HG03521 (cell line): ENCODE results near the gene STXBP5L.
A peak's percentile ranks its signal among the peaks of the same experiment; 100 is the strongest.
"Not testable (repeated sequence)": the region's sequence is repeated elsewhere in the genome, so short reads cannot be mapped to it uniquely, and the experiment has no call there.

Experiments used
- ATAC-seq: cut with Tn5 transposase; IDR thresholded peaks from one replicate; pipeline ENCODE4 v1.9.1; 2021; ENCODE audit warnings: mild to moderate bottlenecking, moderate library complexity; ENCODE audit not compliant: unreplicated experiment

The STXBP5L gene

DNA sequence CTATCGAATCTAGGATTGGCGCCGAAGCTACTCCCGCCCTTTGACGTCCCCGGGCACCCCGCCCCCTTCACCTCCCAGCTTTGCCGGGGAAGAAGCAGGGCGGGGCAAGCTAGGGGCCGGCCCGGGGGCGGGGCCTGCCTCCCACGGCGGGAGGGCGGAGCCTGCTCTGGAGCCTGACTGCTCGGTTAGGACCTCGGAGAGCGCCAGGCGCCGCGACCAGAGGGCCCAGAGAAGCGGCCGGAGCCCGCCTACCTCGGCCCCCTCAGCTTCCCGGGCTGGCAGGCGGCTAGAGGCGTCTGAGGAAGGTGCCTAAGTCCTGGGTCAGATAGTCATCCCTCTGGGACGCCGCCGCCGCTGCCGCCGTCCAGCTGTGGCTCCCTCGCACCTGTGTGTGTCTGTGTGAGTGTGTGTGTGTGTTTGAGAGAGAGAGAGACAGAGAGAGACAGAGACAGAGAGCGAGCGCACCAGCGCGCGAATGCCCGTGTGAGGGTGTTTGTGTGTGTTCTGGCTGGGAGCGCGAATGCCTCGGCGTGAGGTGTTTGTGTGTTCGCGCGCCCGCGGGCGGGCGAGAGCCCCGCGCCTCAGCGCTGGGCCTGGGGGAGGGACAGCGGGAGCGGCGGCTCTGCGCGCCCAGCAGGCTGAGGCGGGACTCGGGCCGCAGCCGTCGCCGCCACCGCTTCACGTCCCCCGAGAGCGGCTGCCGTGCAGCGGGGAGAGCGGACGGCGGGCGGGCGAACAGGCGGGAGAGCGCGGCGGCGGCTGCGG is at the start of gene STXBP5L:
STXBP5L (plus strand) TSS at position 176 of the 765 bp plus-strand sequence. CDS start 1,374 bp downstream, outside the sequence.
- ATAC-seq, result peak; percentile 98

DNA sequence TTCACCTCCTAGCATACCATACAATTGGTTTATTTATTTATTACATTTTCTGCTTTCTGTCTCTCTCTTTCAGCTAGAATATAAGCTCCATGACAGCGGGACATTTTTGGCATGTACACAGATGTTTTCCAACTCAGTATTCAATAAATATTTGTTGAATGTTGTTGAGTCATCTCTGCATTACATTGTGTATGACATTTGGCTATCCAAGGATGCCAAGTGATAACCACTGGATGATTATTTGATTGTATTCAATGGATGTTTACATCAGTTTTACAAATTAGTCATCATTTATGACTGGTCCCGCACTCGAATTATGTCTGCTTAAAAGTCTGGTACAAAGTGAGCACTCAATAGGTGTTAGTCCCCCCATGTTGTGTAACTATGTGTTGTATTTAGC is 49.5 kb upstream of the STXBP5L start:
- ATAC-seq, result no peak

DNA sequence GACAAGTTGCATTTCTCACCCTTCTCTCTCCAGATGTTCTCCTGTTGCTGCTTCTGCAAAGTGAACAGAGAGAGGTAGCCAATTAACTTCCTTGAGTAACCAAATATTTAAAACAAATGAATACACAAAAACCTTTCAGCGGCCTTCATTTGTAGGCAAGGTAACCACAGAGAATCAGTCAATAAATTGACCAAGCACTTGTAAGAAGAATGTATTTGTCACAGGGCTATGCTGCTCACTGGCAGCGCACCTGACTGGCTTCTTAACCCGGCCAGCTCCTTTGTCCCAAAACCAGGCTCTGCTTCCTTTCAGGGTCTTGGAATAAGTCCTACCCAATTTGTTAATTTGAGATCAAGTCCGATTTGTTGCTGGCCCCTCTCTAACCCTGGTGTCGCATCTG is 43.5 kb upstream of the STXBP5L start:
- ATAC-seq, result no peak

DNA sequence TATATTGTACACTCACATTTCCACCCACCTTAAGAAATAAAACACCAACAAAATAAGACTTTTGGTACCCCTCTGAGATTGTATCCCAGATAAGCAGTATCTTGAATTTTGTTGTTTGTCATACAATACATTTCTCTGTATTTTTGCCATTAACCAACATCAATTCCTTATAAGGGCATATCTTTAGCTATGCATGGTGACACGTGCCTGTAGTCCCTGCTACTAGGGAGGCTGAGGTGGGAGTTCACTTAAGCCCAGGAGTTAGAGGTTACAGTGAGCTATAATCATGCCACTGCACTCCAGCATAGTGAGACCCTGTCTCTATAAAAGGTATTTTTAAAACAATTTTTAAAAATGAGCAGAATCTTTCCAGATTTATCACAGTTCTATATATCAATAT is 32.5 kb upstream of the STXBP5L start:
- no peak for ATAC-seq

DNA sequence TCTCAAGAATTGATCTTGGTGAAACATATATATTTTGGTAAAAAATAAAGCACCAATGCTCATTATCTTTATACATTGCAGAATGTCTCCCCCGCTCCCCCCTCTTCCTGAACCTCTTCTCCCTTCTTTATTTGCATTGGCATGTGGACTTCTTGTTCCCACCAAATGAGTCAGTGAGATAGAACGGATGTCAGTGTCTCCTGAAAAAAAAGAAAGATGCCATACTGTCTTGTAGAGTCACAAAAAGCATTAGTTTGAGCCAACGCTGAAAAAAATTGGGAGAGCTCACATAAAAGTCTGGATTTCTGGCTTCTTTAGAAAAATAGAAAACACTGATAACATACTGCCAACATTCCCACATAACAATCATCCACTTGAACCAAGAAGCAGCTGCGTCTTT is 32.0 kb upstream of the STXBP5L start:
- ATAC-seq, result no peak

DNA sequence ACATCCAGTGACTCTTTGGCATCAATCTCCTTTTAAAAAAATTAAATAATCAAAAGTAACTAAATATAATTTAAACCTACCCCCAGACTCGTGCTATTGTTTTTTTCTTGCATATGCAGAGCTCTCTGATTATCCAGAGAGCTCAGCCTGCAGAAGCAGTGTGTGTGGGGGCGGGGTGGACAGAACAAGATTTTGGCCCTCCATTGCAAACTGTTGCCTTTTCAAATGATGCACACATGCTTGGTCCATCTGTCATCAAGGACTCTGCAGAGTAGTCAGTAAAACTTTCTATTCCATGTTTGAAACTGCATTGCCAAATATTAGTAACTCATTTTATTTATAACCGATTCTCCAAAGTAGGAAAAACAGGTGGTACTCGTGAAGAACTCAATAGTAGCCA is 28.6 kb upstream of the STXBP5L start:
- no peak for ATAC-seq

DNA sequence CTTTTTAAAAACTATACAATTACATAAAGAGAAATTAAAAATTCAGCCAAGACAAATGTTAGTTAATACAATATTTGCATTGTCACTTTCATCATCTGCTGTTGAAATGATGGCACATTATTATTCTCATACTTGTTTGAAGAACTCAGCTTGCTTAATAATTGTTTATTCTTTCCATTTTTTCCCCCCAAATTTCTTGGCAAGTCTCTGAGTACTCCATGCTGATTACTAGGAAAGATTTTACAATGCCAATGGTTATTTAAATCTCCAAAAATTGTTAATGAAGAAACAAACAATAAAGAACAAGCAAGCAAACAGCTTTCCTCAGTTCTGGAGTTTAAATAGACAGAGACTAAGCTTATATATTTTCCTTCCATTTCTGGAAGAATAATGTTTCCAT is 15.1 kb upstream of the STXBP5L start:
- no peak for ATAC-seq

DNA sequence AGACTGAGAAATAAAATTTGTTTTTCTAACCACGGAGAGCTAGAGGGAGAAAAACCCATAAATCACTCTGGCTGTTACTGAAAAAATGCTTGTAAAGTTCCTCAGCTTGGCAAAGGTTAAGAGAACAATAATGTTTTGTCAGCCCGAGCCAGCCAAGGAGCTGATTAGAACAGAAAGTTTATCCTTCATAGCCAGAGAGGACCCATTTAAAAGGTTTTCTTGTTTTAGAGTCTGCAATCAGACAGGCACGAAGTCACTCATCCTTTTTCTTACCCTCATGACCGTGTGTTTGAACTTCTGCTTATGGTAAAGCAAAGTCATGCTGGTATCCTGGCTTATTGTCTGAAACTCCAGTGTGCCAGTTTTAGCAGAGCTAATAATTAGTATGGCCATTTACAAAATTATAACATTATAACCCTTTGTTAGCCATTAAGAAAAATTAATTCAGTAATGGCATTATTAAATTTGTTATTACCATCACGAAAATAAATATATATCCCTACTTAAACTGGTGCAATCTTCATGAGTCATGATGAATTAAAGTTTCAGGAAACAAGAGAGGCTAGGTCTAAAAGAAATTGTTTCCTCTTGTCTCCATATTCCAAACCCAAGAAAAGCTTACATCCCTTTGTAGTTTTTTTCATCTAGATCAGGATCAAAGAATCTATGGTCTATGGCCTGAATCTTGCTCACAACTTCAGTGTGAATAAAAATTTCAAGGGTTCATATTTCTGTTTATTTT is 13.5 kb upstream of the STXBP5L start:
- ATAC-seq, result no peak

DNA sequence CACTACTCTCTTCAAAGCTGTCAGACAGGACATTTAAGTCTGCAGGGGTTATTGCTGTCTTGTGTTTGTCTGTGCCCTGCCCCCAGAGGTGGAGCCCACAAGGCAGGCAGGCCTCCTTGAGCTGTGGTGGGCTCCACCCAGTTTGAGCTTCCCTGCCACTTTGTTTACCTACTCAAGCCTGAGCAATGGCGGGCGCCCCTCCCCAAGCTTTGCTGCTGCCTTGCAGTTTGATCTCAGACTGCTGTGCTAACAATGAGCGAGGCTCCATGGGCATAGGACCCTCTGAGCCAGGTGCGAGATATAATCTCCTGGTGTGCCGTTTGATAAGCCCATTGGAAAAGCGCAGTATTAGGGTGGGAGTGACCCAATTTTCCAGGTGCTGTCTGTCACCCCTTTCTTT is 6.3 kb upstream of the STXBP5L start:
- ATAC-seq, result not testable (repeated sequence)

DNA sequence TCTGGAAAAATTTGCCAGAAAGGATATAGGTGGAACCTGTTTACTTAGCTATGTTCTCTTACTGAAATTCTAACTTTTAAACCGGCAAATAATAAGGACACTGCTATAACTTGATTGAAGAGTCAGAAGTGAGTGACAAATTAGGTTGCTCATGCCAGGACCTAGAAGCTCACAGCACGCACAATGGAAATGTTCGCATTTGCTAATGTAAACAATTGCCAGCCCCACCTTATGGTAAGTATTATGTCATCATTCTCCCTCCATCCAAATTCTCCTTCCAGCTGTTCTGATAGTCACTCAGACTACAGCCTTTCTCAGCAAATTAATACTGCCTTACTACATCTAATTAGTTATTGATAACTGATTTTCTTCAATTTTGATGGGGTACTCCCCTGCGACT is 4.8 kb upstream of the STXBP5L start:
- no peak for ATAC-seq

DNA sequence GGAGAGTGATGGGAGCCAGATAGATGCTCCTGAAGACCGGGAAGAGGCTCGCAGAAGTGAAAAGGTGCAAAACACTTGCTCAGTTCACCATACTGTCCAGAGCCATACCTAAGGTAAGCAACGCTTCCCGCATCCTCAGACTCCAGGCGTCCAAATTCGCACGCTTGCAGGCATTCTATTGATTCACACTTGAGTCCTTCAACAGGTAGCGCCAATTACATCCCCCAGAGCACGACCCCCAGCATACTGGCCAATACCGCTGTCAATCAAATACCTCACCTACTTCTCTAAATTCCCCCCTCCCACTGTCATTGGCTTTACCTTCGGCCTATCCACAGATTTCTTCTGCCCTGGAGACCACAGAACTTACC is 361 bp upstream of the STXBP5L start:
- no peak for ATAC-seq

DNA sequence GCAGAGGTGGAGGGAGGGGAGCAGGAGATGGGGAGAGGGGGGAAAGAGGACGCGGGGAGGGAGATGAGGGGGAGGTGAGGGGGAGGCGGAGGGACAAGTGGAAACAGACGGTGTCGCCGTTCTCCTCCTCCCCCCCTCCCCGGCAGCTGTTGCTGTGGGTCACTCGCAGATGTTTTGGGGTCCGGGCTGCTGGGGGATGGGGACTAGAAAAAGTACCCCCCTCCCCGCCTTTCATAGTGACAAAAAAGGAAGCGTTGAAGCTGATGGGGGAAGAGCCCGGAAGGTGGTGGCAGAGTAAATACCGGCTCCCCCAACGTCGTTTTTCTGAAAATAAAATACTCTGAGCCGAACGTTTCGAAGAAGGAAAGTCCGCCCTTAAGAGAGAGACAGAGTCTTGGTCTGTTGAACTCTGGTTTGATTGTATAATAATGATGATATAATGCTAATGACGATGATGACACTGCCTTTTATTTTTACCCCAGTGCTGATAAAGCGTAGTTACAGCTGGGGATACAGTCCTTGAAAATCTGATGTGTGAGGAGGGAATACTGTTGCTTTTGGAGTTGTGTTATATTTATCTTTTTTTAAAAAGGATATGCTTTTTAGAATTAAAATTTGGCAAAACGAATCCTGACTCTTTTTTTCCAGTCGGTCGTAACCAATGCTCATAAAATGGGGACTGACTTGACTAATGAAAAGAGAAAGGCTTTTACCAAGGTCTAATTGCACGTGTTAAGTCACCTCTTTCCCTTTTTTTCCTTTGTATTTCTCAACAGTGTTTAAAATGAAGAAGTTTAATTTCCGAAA is 993 bp downstream of the STXBP5L start:
- ATAC-seq, result no peak

DNA sequence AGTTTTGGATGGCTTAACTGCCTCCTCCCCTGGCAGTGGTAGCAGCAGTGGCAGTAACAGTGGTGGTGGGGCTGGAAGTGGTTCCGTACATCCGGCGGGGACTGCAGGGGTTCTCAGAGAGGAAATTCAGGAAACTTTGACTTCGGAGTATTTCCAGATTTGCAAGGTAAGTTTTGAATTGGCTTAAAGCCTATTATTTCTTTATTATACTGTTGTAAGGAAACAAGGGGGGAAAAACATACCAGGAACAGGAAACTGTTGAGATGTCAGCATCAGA is 1.5 kb downstream of the STXBP5L start:
- no peak for ATAC-seq

DNA sequence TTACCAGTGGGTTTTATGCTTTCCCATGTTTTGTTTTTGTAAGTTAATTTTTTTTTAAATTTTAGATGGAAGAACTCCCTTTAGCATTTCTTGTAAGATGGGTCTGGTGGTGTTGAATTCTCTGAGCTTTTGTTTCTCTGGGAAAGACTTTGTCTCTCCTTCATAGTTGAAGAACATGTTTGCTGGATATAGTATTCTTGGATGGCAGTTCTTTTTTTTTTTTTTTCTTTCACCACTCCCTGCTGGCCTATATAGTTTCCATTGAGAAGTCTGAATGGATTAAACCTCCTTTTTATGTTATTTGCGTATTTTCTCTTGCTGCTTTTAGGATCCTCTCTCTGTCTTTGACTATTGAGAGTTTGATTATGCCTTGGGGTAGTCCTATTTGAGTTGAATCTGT is 18.1 kb downstream of the STXBP5L start:
- ATAC-seq, result no peak

DNA sequence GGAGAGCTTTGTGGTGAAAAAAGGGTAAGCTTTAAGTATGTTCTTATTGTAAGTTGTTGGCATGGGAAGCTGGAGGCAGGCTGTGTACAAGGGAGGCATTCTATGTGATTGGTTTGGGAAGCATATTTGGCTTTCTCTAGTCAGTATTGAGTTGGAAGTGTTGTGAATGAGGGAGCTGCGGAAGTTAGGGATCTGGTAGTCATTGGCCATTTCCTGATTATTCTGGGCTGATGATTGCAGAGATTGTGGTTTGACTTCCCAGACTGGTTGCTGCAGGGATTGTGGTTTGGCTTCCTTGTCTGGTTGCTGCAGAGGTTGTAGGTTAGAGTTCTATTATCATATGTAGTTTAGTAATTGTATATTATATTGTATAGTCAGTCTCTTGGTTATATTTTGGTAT is 21.0 kb downstream of the STXBP5L start:
- ATAC-seq, result no peak

DNA sequence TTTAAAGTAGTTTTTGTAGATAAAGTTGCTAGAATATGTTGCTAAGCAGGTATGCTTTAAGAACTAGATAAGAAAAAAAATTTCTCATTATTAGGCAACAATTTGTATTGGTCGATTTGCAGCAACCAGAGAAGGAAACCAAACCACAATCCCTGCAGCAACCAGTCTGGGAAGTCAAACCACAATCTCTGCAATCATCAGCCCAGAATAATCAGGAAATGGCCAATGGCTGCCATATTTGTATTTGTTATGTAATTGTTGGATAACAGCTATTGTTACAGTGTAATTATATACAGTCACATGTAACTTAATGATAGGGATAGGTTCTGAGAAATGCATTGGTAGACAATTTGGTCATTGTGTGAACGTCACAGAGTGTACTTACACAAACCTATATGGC is 23.6 kb downstream of the STXBP5L start:
- ATAC-seq, result no peak

DNA sequence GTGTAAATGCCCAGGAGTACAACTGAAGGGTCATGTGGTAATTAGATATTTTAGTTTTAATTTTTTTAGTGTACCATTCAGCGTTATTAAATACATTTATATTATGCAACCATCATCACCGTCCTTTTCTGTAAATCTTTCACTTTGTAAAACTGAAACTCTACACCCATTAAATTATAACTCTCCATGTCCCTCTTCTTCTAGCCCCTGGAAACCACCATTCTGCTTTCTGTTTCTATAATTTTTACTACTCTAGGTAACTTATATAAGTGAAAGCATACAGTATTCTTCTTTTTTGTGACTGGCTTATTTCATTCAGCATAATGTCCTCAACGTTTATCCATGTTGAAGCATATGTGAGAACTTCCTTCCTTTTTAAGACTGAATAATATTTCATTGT is 48.1 kb downstream of the STXBP5L start:
- no peak for ATAC-seq

DNA sequence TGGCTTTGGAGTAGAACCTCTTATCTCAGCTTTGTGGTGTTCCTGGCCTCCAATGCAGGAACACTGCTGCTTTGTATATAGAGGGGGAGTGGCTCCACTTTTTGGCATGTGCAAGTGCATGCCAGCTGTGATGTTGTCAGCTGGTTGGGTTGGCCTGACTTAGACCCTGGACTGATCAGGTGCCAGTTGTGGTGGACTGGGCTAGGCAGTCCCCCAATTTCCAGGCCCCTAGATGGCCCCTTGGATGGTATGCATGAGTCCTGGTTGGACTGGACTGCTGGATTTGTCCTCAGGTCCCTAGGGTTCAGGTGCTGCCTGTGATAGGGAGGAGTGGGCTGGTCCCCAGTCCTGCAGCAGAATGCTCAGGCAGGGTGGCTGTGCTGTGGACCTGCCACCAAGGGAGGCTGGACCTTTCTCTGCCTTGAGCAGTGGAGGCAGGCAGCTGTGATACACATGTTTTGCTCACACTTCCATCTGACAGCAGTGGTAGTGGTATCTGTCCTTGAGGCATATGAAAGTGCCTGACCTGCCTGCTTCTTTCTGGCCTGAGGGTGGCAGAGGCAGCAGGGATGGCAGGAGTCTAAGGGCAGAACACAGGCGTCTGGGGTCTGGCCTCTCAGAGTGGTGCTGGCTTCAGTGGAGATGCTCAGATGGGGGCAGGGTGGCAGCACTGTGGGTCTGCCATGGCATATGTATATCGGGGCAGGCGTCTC is 74.8 kb downstream of the STXBP5L start:
- ATAC-seq, result no peak

DNA sequence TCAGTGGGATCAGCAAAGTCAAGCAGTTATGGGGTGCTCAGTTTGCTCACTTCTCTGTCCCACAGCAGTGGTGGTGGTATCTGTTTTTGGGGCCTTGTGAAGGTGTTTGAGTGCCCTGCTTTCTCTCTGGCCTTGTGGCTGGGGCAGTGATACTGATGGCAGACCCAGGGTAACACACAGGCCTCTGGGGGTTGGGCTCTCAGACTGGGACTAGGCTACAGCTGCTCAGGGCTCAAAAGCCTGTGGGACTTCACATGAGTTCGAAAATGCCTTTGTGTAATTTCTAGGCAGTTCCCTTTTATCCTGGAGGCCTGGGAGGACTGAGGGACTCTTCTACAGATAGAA is 75.3 kb downstream of the STXBP5L start:
- no peak for ATAC-seq

DNA sequence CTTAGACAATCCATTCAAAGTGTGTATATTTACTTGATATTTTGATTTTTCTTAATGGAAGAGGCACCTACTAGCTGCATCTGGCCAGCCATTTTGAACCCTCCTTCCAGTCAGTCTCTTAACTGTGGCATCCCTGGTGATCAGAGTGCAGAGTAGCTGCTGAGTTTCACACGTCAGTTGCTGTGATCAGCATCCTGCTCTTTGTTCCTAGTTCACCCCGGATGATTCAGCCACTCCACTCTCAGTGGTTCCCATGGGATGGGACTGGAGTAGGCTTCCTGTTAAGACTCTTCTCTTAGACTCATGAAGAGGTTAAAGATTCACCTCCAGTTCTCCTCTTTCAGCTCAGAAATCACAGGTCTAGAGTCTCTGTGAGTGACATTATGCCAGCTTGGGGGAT is 75.8 kb downstream of the STXBP5L start:
- ATAC-seq, result no peak

DNA sequence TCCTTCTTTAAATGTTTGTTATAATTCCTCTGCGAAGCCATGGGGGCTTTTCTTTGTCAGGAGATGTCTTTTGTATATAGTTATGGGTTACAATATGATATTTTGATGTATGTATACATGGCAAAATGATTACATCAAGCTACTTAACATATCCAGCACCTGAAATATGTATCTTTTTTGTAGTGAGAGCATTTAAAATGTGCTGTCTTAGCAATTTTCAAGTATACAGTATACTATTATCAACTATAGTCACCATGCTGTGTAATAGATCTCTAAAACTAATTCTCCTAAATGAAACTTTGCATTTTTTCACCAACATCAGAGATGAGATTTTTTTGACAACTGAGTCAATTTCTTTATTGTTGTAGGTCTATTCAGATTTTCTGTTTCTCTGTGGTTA is 77.2 kb downstream of the STXBP5L start:
- ATAC-seq, result no peak
